Mammary epithelial cell (primary cell): ENCODE data around the gene FRMD5.

Source experiments
- CTCF ChIP-seq, 2 donors: IDR thresholded peaks in 1 of 2; conservative IDR thresholded peaks in 1 of 2; 2 replicates each; pipeline ENCODE4 v1.5.1; 2011 to 2012; ENCODE audit warnings: inconsistent platforms in 2 of 2, low read length in 2 of 2, mild to moderate bottlenecking in 2 of 2, control low read depth in 1 of 2, low read depth in 1 of 2; ENCODE audit not compliant: insufficient read depth in 1 of 2; ENCODE audit errors: extremely low read depth in 1 of 2
- EZH2 ChIP-seq: IDR thresholded peaks from 2 replicates; pipeline ENCODE4 v1.6.1; 2012; ENCODE audit warnings: low read length, inconsistent platforms, borderline replicate concordance

DNA sequence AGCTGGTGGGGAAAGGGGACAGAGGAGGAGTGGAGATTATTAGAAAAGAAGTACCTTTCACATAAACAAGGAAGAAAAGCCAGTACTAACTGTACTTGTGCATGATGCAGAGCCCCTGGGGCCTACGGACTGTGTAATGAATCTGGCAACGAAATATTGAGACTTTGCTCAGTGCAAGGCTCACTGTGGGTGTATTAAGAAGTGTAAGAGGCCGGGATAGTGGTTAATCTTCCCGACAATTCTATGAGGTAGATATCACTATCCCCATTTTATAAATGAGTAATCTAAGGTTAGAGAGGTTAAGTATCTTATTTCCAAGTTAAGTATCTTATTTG is 278.8 kb downstream of the FRMD5 start:
- no peak for TF ChIP-seq CTCF (conservative IDR thresholded peaks at IDR 0.05 in 1 of 2, IDR thresholded peaks at IDR 0.05 in 1 of 2; ENCODE audit: extremely low read depth in 1 of 2, insufficient read depth in 1 of 2, low read depth in 1 of 2, low read length in 2 of 2)
- TF ChIP-seq EZH2, result no peak
